Measurements from ENCODE around the gene SNAPC4.

Gene SNAPC4

DNA sequence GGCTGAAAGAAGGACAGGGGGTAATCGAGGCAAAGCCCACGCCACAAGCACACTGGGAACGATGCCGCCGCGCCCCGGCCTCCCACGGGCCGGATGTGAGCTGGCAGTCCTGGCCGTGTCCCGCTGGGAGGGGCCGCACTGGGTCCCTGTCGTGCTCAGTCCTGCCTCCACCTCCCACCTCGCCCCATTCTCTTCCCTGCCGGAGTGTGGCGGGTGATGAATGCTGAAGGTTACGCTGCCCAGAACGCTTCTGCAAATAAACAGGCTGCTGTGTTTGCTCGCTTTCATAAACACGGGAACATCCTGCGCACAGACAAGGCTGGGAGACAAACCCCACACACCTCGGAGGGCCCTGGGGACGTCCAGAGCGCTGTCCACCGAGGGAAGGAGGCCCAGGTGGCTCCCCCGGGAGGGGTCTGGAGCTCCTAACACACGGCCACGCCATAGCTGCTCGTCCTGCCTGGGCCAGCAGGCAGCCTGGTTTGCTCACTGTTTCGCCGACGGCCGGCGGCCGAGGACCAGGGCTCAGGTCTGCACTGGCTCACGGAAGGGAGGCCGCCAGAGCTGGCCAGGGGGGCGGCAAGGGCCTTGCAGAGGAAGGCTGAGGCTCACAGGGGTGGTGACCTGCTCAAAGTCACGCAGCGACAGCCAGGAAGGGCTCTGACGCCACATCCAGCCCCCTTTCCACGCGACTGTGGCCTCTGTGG lies 38.8 kb downstream of the SNAPC4 start:
- no peak for DNase-seq (ENCODE audit: extremely low read depth, low read depth)

DNA sequence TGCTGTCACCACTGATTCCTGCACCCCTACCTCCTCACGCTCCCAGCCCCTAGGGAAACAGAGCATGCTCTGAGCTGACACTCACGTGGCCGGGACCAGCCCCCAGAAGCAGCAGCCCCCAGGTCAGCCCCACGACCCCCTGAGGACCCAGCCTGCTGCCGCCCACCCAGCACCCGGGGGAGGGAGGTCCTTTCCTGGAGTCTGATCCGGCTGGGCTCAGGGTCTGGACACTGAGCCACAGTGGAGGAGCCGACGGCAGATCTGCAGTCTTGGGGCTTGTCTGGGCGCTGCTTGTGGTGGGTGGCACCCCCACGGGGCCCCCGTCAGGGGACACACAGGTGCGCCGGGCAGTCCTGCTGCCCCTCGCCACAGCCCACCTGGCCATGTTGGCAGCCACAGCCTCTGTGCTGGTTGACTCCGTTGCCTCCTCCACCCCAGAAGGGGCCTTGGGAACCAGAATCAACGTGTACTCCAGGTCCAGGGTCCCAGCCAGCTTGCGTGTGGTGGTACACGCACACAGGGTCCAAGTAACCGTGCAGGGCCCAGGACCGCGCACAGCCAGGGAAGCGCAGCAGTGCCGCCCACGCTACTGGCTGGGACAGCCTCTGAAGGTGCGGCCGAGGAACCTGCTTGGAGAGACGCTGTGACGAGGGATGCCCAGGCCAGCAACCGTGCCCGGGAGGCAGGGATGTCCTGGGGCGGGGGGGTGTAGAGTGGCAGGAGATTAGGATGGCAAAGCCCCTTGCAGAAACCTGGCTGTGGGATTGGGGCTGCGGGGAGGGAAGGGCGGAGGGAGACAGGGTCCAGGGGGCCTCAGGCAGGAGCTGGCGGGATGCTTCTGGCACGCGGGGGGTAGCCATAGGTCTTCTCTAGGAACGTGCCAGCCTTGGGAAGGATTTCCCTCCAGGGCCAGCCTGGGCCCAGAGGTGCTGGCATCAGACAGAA lies 39.9 kb downstream of the SNAPC4 start:
- no peak for DNase-seq (ENCODE audit: extremely low read depth, low read depth)
- TF ChIP-seq, protein P1, sequence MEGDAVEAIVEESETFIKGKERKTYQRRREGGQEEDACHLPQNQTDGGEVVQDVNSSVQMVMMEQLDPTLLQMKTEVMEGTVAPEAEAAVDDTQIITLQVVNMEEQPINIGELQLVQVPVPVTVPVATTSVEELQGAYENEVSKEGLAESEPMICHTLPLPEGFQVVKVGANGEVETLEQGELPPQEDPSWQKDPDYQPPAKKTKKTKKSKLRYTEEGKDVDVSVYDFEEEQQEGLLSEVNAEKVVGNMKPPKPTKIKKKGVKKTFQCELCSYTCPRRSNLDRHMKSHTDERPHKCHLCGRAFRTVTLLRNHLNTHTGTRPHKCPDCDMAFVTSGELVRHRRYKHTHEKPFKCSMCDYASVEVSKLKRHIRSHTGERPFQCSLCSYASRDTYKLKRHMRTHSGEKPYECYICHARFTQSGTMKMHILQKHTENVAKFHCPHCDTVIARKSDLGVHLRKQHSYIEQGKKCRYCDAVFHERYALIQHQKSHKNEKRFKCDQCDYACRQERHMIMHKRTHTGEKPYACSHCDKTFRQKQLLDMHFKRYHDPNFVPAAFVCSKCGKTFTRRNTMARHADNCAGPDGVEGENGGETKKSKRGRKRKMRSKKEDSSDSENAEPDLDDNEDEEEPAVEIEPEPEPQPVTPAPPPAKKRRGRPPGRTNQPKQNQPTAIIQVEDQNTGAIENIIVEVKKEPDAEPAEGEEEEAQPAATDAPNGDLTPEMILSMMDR (IDR thresholded peaks at IDR 0.05; ENCODE audit: low read depth, low read length): no peak

More for the DNA sequence above, 38.8 kb downstream of the SNAPC4 start:
- TF ChIP-seq, protein P1 (IDR thresholded peaks at IDR 0.05; ENCODE audit: low read depth, low read length): no peak

GRCh38 chr9:136358888-136359287 lies 41.1 kb downstream of the SNAPC4 start:
- TF ChIP-seq, protein P1 (IDR thresholded peaks at IDR 0.05; ENCODE audit: low read depth, low read length): no peak

GRCh38 chr9:136358016-136358415 lies 42.0 kb downstream of the SNAPC4 start:
- TF ChIP-seq, protein P1 (IDR thresholded peaks at IDR 0.05; ENCODE audit: low read depth, low read length): no peak
- DNase-seq (ENCODE audit: extremely low read depth, low read depth): no peak

More at GRCh38 chr9:136358888-136359287, 41.1 kb downstream of the SNAPC4 start:
- no peak for DNase-seq (ENCODE audit: extremely low read depth, low read depth)

DNA sequence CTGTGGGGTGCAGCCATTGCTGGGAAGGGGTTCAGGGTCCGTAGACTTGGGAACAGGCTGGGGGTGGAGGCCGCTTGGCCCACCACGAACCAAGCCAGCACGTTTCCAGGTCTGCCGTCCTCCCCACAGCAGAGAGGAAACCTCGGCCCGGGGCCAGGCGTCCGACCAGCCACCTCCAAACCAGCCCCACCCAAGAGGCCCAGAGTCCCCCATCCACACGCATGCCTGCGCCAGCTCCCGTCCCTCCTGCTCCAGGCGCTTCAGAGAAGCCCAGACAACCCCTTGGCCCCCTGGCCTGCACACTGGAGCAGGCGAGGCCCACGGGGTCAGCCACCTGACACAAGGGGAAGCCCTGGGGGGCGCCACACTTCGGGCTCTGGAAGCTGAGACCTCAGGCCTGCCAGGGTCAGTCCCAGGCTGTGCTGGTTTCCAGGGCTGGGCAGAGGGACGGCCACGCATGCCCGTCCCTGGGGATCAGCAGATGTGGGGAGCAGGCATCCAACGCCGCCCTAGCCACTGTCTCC lies 42.7 kb downstream of the SNAPC4 start:
- TF ChIP-seq, protein P1 (IDR thresholded peaks at IDR 0.05; ENCODE audit: low read depth, low read length): no peak
- DNase-seq (ENCODE audit: extremely low read depth, low read depth): no peak

DNA sequence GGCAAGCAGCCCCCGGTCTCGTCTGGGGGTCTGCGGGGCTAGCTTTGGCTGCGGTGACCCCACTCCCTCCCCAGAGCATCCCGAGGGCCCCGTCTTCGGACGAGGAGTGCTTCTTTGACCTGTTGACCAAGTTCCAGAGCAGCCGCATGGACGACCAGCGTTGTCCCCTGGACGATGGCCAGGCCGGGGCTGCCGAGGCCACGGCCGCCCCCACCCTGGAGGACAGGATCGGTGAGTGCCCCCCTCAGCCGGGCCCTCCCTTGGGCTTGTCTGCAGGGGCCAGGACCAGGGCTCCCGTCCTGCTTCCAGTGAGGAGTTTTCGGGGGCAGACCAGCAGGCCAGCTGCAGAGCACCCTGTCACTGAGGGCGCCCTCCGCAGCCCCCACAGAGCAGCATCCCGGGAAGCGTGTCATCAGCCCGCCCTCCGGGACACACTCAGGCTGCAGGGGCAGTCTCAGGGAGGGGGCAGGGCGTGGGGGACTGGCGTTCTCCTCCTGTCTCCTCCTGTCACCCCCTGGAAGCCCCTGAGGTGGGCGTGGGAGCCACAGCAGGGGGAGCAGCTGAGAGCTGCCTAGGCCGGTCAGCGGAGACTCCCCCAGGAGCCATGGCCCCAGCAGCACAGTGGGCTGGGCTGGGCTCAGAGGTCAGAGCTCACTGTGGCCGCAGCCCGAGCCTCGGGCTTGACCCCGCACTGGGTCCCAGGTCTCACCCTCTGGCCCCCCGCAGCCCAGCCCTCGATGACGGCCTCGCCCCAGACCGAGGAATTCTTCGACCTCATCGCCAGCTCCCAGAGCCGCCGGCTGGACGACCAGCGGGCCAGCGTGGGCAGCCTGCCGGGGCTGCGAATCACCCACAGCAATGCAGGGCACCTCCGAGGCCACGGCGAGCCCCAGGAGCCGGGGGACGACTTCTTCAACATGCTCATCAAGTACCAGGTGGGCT lies 44.1 kb downstream of the SNAPC4 start:
- TF ChIP-seq, protein P1 (IDR thresholded peaks at IDR 0.05; ENCODE audit: low read depth, low read length): no peak
- DNase-seq (ENCODE audit: extremely low read depth, low read depth): no peak

Measured in AG09319 (cell line).